HG03520 (cell line): ENCODE measurements around the gene THSD7B.
"Not testable (repeated sequence)": the region's sequence is repeated elsewhere in the genome, so short reads cannot be mapped to it uniquely, and the experiment has no call there.

Experiments
- ATAC-seq: cut with Tn5 transposase; IDR thresholded peaks from one replicate; pipeline ENCODE4 v1.9.1; 2021; ENCODE audit warnings: mild to moderate bottlenecking, moderate library complexity; ENCODE audit not compliant: unreplicated experiment

THSD7B gene

GRCh38 chr2:137039482-137040152 is 274.3 kb downstream of the THSD7B start:
- ATAC-seq = no peak

- no peak for ATAC-seq
Observed at GRCh38 chr2:137047369-137047768, 282.0 kb downstream of the THSD7B start.

GRCh38 chr2:137048455-137048854 is 283.1 kb downstream of the THSD7B start:
- no peak for ATAC-seq

GRCh38 chr2:137049518-137049917 is 284.2 kb downstream of the THSD7B start:
- no peak for ATAC-seq

- no peak for ATAC-seq
Observed at GRCh38 chr2:137050949-137051348, 285.6 kb downstream of the THSD7B start.

- no peak for ATAC-seq
Observed at GRCh38 chr2:137051778-137052398, 286.5 kb downstream of the THSD7B start.

- no peak for ATAC-seq
Observed at GRCh38 chr2:137056704-137057103, 291.4 kb downstream of the THSD7B start.

- not testable (repeated sequence) for ATAC-seq
Observed at GRCh38 chr2:137076111-137076765, 310.9 kb downstream of the THSD7B start.

GRCh38 chr2:137091704-137092103 is 326.4 kb downstream of the THSD7B start:
- ATAC-seq = no peak

- ATAC-seq = no peak
Observed at GRCh38 chr2:137093116-137093515, 327.8 kb downstream of the THSD7B start.

- ATAC-seq = no peak
Observed at GRCh38 chr2:137096187-137096586, 330.8 kb downstream of the THSD7B start.

GRCh38 chr2:137096693-137097092 is 331.3 kb downstream of the THSD7B start:
- no peak for ATAC-seq

GRCh38 chr2:137101814-137102213 is 336.5 kb downstream of the THSD7B start:
- not testable (repeated sequence) for ATAC-seq

GRCh38 chr2:137107904-137108303 is 342.6 kb downstream of the THSD7B start:
- no peak for ATAC-seq

GRCh38 chr2:137111896-137112295 is 346.6 kb downstream of the THSD7B start:
- ATAC-seq = no peak

- no peak for ATAC-seq
Observed at GRCh38 chr2:137115081-137115794, 349.9 kb downstream of the THSD7B start.

- no peak for ATAC-seq
Observed at GRCh38 chr2:137115795-137116089, 350.4 kb downstream of the THSD7B start.

- ATAC-seq = no peak
Observed at GRCh38 chr2:137117385-137117784, 352.0 kb downstream of the THSD7B start.

GRCh38 chr2:137118140-137118539 is 352.8 kb downstream of the THSD7B start:
- no peak for ATAC-seq

GRCh38 chr2:137123226-137123625 is 357.9 kb downstream of the THSD7B start:
- no peak for ATAC-seq

- ATAC-seq = no peak
Observed at GRCh38 chr2:137133225-137133624, 367.9 kb downstream of the THSD7B start.

- ATAC-seq = no peak
Observed at GRCh38 chr2:137138263-137138662, 372.9 kb downstream of the THSD7B start.
